Activated naive CD8-positive, alpha-beta T cell (primary cell): ENCODE data around the gene PERP.
"Not testable (repeated sequence)": the region's sequence is repeated elsewhere in the genome, so short reads cannot be mapped to it uniquely, and the experiment has no call there.

Experiments
- H3K27ac Mint-ChIP-seq: one replicate; pipeline ENCODE4 v1.8.0; 2021; ENCODE audit warnings: mixed read lengths
- H3K27me3 Mint-ChIP-seq: one replicate; pipeline ENCODE4 v1.8.0; 2021; ENCODE audit warnings: mixed read lengths
- H3K36me3 Mint-ChIP-seq: one replicate; pipeline ENCODE4 v1.8.0; 2021; ENCODE audit warnings: mixed read lengths
- H3K4me1 Mint-ChIP-seq: one replicate; pipeline ENCODE4 v1.8.0; 2021; ENCODE audit warnings: low read depth, mixed read lengths
- H3K4me3 Mint-ChIP-seq: one replicate; pipeline ENCODE4 v1.8.0; 2021; ENCODE audit warnings: mild to moderate bottlenecking, mixed read lengths
- H3K9me3 Mint-ChIP-seq: one replicate; pipeline ENCODE4 v1.8.0; 2021; ENCODE audit warnings: low read depth, mixed read lengths

The PERP gene

GRCh38 chr6:138089325-138089724 lies 17.9 kb downstream of the PERP start:
- Mint-ChIP-seq H3K4me3 (no peak overlapping the region), H3K27ac (no peak overlapping the region), H3K9me3 (no peaks in the 10 kb centered on the region), H3K27me3 (peaks cover 11% of the 10 kb centered on the region), H3K4me1 (no peaks in the 10 kb centered on the region), H3K36me3 (peaks cover 2% of the 10 kb centered on the region)

DNA sequence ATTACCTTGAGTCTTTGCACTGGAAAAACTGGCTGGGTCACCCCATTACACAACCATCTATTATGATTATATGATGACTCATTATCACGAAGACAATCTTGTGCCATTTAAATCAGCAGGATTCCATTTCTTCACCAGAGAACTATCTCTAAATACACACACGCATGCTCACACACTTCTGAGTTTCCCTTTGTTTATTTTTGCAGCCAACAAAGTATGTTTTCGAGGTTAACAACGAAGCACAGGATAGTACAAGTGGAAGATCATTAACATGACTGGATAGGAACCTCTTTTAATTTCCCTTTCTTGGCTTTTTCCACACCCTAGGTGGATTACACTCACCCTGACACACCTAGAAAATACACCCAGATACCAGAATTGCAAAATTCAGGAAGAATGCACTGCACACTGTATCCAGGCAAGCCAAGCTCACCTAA lies 18.9 kb downstream of the PERP start:
- Mint-ChIP-seq H3K36me3 (no peaks in the 10 kb centered on the region), H3K27ac (no peak overlapping the region), H3K4me3 (no peak overlapping the region), H3K9me3 (no peaks in the 10 kb centered on the region), H3K4me1 (no peaks in the 10 kb centered on the region), H3K27me3 (peaks cover 11% of the 10 kb centered on the region)

DNA sequence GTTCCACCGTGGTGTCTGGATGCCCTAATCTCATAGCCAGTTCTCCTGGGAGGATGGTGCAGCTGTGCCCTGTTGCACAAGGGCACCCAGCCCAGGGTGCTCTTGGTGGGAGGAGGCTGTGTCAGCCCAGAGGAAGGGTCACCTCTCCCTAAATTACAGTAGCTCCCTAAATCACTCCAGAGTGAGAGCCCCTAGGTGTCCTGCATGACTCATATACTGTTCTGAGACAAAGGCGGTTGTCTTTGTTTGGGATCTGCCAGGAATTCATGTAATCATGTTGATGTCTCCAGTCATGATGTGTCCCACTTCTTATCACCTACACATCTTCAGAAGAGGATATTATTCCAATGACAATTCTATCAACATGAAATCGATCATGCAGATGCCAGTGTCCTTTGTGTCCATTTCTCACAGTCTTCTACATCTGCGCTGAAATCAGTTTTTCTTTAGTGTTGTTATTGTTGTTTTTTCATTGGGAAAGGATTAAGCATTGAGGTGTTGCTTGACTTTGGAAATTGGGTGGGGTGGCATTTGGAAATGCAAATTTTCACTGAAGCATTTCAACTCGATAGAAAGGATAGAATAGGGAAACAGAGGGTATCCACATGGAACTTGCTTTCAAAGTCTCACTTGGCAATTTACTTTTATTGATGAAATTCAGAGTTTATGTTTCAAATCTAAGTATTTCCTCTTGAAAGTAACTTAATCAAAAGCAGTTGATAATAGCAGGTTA lies 19.5 kb downstream of the PERP start:
- no peak overlapping the region for H3K27ac Mint-ChIP-seq
- H3K4me1 Mint-ChIP-seq: no peaks in the 10 kb centered on the region
- H3K36me3 Mint-ChIP-seq: no peaks in the 10 kb centered on the region
- H3K4me3 Mint-ChIP-seq: no peak overlapping the region
- no peaks in the 10 kb centered on the region for H3K9me3 Mint-ChIP-seq
- H3K27me3 Mint-ChIP-seq: peaks cover 11% of the 10 kb centered on the region

GRCh38 chr6:138086573-138087196 lies 20.5 kb downstream of the PERP start:
- Mint-ChIP-seq H3K36me3 (no peaks in the 10 kb centered on the region), H3K4me1 (no peaks in the 10 kb centered on the region), H3K27me3 (peaks cover 12% of the 10 kb centered on the region), H3K27ac (no peak overlapping the region), H3K9me3 (no peaks in the 10 kb centered on the region), H3K4me3 (no peak overlapping the region)

DNA sequence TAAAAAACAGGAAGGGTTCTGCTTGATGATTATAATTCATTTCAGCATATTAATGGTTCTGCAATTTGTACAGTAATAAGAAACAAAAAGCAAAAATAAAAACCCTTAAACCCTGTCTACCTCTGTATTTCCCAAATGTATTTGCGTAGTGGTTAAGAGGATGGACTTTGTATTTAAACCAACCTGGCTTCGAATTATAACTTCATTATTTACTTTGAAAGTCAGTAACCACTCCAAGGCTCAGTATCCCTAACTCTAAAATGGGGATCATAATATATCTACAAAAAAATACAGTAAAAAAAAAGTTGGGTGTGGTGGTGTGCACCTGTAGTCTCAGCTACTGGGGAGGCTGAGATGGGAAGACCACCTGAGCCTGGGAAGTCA lies 21.4 kb downstream of the PERP start:
- Mint-ChIP-seq H3K27ac (no peak overlapping the region), H3K4me1 (no peaks in the 10 kb centered on the region), H3K27me3 (peaks cover 14% of the 10 kb centered on the region), H3K4me3 (no peak overlapping the region), H3K36me3 (no peaks in the 10 kb centered on the region), H3K9me3 (no peaks in the 10 kb centered on the region)

- no peaks in the 10 kb centered on the region for H3K4me1 Mint-ChIP-seq
- H3K9me3 Mint-ChIP-seq: no peaks in the 10 kb centered on the region
- H3K36me3 Mint-ChIP-seq: no peaks in the 10 kb centered on the region
- H3K4me3 Mint-ChIP-seq: no peak overlapping the region
- no peak overlapping the region for H3K27ac Mint-ChIP-seq
- H3K27me3 Mint-ChIP-seq: peaks cover 17% of the 10 kb centered on the region
Observed at GRCh38 chr6:138084904-138085838, 22.0 kb downstream of the PERP start.

DNA sequence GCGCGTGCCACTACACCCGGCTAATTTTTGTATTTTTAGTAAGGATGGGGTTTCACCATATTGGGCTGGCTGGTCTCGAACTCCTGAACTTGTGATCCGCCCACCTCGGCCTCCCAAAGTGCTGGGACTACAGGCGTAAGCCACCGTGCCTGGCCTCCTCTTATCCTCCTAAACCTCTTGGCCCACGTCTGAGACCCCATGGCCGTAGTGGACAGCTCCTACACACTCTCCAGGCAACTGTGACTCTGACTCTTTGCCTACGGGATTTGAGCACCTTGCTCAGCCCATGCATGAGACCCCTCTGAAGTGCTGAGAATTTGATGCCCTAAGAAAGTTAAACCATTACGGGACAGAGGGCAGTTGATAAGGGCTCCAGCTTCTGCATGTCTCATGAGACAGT lies 25.0 kb downstream of the PERP start:
- Mint-ChIP-seq H3K27ac (no peak overlapping the region), H3K36me3 (no peaks in the 10 kb centered on the region), H3K27me3 (peaks cover 18% of the 10 kb centered on the region), H3K9me3 (no peaks in the 10 kb centered on the region), H3K4me1 (no peaks in the 10 kb centered on the region), H3K4me3 (no peak overlapping the region)

- H3K27ac Mint-ChIP-seq, H3K36me3 Mint-ChIP-seq, H3K4me3 Mint-ChIP-seq, H3K4me1 Mint-ChIP-seq, H3K9me3 Mint-ChIP-seq: not testable (repeated sequence)
- H3K27me3 Mint-ChIP-seq: peaks cover 27% of the 10 kb centered on the region
Observed at GRCh38 chr6:138079556-138079955, 27.7 kb downstream of the PERP start.

DNA sequence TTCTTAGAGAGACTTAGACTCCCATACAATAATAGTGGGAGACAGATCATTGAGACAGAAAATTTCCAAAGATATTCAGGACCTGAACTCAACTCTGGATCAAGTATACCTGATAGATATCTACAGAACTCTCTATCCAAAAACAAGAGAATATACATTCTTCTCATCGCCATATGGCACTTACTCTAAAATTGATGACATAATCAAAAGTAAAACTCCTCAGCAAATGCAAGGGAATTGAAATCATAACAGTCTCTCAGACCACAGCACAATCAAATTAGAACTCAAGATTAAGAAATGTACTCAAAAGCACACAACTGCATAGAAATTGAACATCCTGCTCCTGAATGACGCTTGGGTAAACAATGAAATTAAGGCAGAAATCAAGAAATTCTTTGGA lies 28.7 kb downstream of the PERP start:
- H3K4me1 Mint-ChIP-seq: no peaks in the 10 kb centered on the region
- H3K27ac Mint-ChIP-seq: no peak overlapping the region
- no peak overlapping the region for H3K4me3 Mint-ChIP-seq
- peaks cover 7% of the 10 kb centered on the region for H3K36me3 Mint-ChIP-seq
- no peaks in the 10 kb centered on the region for H3K9me3 Mint-ChIP-seq
- peaks cover 30% of the 10 kb centered on the region for H3K27me3 Mint-ChIP-seq

GRCh38 chr6:138073264-138073663 lies 34.0 kb downstream of the PERP start:
- H3K27me3 Mint-ChIP-seq: peaks cover 13% of the 10 kb centered on the region
- no peak overlapping the region for H3K27ac Mint-ChIP-seq
- H3K4me1 Mint-ChIP-seq: no peaks in the 10 kb centered on the region
- no peak overlapping the region for H3K4me3 Mint-ChIP-seq
- H3K36me3 Mint-ChIP-seq: peaks cover 7% of the 10 kb centered on the region
- no peaks in the 10 kb centered on the region for H3K9me3 Mint-ChIP-seq

- H3K9me3 Mint-ChIP-seq: no peaks in the 10 kb centered on the region
- no peak overlapping the region for H3K27ac Mint-ChIP-seq
- no peaks in the 10 kb centered on the region for H3K27me3 Mint-ChIP-seq
- H3K36me3 Mint-ChIP-seq: no peaks in the 10 kb centered on the region
- no peak overlapping the region for H3K4me3 Mint-ChIP-seq
- no peaks in the 10 kb centered on the region for H3K4me1 Mint-ChIP-seq
Observed at GRCh38 chr6:138063726-138064125, 43.5 kb downstream of the PERP start.

DNA sequence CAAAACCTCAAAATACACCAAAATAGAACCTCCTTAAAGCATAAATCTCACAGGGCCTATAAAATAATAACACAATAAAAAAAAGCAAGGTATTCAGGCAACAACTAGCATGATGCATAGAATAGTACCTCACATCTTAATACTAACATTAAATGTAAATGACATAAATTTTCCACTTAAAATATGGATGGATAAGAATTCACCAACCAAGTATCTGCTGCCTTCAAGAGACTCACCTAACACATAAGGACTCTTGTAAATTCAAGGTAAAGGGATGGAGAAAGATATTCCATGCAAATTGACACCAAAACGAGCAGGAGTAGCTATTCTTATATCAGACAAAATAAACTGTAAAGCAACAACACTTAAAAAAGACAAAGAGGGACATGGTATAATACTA lies 52.2 kb downstream of the PERP start:
- Mint-ChIP-seq H3K27me3 (peaks cover 24% of the 10 kb centered on the region), H3K9me3 (peaks cover 32% of the 10 kb centered on the region), H3K4me1 (no peaks in the 10 kb centered on the region), H3K27ac (no peak overlapping the region), H3K4me3 (no peak overlapping the region), H3K36me3 (peaks cover 6% of the 10 kb centered on the region)

DNA sequence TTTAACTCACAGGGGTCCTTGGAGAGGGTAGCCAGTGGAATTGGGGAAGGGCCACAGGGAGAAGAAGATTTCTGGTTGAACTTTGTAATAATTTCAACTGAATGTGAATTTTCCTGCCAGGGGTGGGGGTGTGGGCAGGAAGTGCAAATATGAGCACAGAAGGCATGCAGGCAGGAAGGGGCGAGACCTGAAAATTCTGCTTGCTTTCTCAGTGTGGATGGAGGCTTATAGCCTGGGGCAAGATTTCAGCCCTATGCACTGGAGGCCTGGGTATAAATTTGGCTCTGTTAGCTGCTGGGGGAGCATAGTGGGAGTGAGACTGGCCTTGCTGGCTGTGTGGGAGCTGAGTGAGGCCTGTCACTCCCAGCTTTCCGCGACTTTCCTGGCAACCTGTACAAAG lies 54.4 kb downstream of the PERP start:
- Mint-ChIP-seq H3K9me3 (peaks cover 30% of the 10 kb centered on the region), H3K4me3 (no peak overlapping the region), H3K36me3 (peaks cover 6% of the 10 kb centered on the region), H3K4me1 (no peaks in the 10 kb centered on the region), H3K27ac (no peak overlapping the region), H3K27me3 (peaks cover 23% of the 10 kb centered on the region)

- H3K9me3 Mint-ChIP-seq: peaks cover 5% of the 10 kb centered on the region
- no peaks in the 10 kb centered on the region for H3K4me1 Mint-ChIP-seq
- no peak overlapping the region for H3K27ac Mint-ChIP-seq
- peaks cover 7% of the 10 kb centered on the region for H3K27me3 Mint-ChIP-seq
- no peak overlapping the region for H3K4me3 Mint-ChIP-seq
- H3K36me3 Mint-ChIP-seq: no peaks in the 10 kb centered on the region
Observed at GRCh38 chr6:138044972-138045371, 62.2 kb downstream of the PERP start.

- H3K36me3 Mint-ChIP-seq: no peaks in the 10 kb centered on the region
- peaks cover 7% of the 10 kb centered on the region for H3K27me3 Mint-ChIP-seq
- H3K27ac Mint-ChIP-seq: no peak overlapping the region
- H3K4me1 Mint-ChIP-seq: no peaks in the 10 kb centered on the region
- H3K9me3 Mint-ChIP-seq: peaks cover 5% of the 10 kb centered on the region
- no peak overlapping the region for H3K4me3 Mint-ChIP-seq
Observed at GRCh38 chr6:138044458-138044857, 62.8 kb downstream of the PERP start.
